GM12892 (cell line): ENCODE measurements around the gene GPC4.

ENCODE experiments used
- POLR2A ChIP-seq: IDR thresholded peaks from 2 replicates; pipeline ENCODE4 v1.6.1; 2011; ENCODE audit warnings: low read depth, low read length, control low read depth
- POLR2AphosphoS5 ChIP-seq: IDR thresholded peaks from 2 replicates; pipeline ENCODE4 v1.6.1; 2011; ENCODE audit warnings: low read depth, low read length, control low read depth
- TAF1 ChIP-seq: IDR thresholded peaks from 2 replicates; pipeline ENCODE4 v1.6.1; 2011; ENCODE audit warnings: low read depth, mild to moderate bottlenecking, control low read depth, low read length, borderline replicate concordance

DNA sequence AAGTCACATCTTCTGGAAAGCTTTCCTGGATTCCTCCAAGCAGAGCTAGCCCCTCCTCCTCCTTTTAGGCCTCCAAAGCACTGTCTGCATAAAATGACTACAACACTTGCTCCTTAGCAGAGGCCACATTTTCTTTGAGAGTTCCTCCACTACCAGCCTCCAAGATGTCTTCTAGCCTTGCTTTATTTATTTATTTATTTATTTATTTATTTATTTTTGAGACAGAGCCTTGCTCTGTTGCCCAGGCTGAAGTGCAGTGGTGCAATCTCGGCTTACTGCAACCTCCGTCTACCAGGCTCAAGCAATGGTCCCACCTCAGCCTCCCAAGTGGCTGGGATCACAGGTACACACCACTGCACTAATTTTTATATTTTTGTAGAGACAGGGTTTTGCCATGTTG is 4.6 kb upstream of the GPC4 start:
- TF ChIP-seq POLR2A, result no peak
- no peak for TF ChIP-seq POLR2AphosphoS5
- no peak for TF ChIP-seq TAF1
